Tibial nerve (tissue), 4 donors: ENCODE data around the gene ARRDC1.

Experiments used
- CTCF ChIP-seq, 5 experiments: fragments of 200-600 bp in 3 of 5; fragments of 450-650 bp in 2 of 5; sonication (generic) in 3 of 5; IDR thresholded peaks; one replicate each; pipeline ENCODE4 v1.5.1; 2016 to 2019; ENCODE audit warnings: antibody characterized with exemption in 5 of 5, mild to moderate bottlenecking in 3 of 5, moderate library complexity in 2 of 5
- EP300 ChIP-seq, 2 donors: sonication (generic); formaldehyde crosslinking; IDR thresholded peaks; one replicate each; pipeline ENCODE4 v1.6.1; 2017; ENCODE audit warnings: antibody characterized with exemption in 2 of 2, mild to moderate bottlenecking in 1 of 2
- POLR2A ChIP-seq, 2 donors: fragments of 450-650 bp; IDR thresholded peaks; one replicate each; pipeline ENCODE4 v1.6.1; 2017; ENCODE audit warnings: antibody characterized with exemption in 2 of 2, mild to moderate bottlenecking in 2 of 2, moderate library complexity in 2 of 2

- TF ChIP-seq CTCF (IDR thresholded peaks at IDR 0.05) (no peak), POLR2A (IDR thresholded peaks at IDR 0.05) (no peak), EP300 (IDR thresholded peaks at IDR 0.05) (peak in 1 of 2 donors; percentile 17)
These were observed 6.4 kb downstream of the ARRDC1 start for GRCh38 chr9:137611623-137612609.
